ENCODE measurements around the gene NSD2. TPM values are rescaled to one million over a fixed set of nuclear protein-coding genes. Genes with fewer than 3 reads are reported as not detected.
A peak's percentile ranks its signal among the peaks of the same experiment; 100 is the strongest.

The NSD2 gene
- total RNA-seq, 1 donor from 2014 or later, result 212 TPM

GRCh38 chr4:2006956-2007653 is 135.9 kb downstream of the NSD2 start:
- Mint-ChIP-seq H3K27ac (peak overlapping the region; percentile 90), H3K9me3 (ENCODE audit: low read depth) (no peaks in the 10 kb centered on the region), H3K4me3 (ENCODE audit: low read depth) (peak overlapping the region; percentile 92), H3K36me3 (ENCODE audit: insufficient read depth) (peaks cover 20% of the 10 kb centered on the region), H3K27me3 (no peaks in the 10 kb centered on the region), H3K4me1 (ENCODE audit: low read depth) (peaks cover 11% of the 10 kb centered on the region)
- TF ChIP-seq, protein P1, sequence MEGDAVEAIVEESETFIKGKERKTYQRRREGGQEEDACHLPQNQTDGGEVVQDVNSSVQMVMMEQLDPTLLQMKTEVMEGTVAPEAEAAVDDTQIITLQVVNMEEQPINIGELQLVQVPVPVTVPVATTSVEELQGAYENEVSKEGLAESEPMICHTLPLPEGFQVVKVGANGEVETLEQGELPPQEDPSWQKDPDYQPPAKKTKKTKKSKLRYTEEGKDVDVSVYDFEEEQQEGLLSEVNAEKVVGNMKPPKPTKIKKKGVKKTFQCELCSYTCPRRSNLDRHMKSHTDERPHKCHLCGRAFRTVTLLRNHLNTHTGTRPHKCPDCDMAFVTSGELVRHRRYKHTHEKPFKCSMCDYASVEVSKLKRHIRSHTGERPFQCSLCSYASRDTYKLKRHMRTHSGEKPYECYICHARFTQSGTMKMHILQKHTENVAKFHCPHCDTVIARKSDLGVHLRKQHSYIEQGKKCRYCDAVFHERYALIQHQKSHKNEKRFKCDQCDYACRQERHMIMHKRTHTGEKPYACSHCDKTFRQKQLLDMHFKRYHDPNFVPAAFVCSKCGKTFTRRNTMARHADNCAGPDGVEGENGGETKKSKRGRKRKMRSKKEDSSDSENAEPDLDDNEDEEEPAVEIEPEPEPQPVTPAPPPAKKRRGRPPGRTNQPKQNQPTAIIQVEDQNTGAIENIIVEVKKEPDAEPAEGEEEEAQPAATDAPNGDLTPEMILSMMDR (IDR thresholded peaks at IDR 0.05; ENCODE audit: unreplicated experiment), result no peak
- DNase-seq (ENCODE audit: low spot score, unreplicated experiment), result no peak

- Mint-ChIP-seq H3K4me1 (ENCODE audit: low read depth) (peaks cover 11% of the 10 kb centered on the region), H3K9me3 (ENCODE audit: low read depth) (no peaks in the 10 kb centered on the region), H3K27ac (peak overlapping the region; percentile 95), H3K36me3 (ENCODE audit: insufficient read depth) (peaks cover 11% of the 10 kb centered on the region), H3K27me3 (no peaks in the 10 kb centered on the region), H3K4me3 (ENCODE audit: low read depth) (peak overlapping the region; percentile 92)
- DNase-seq (ENCODE audit: low spot score, unreplicated experiment), result no peak
- TF ChIP-seq, protein P1 (IDR thresholded peaks at IDR 0.05; ENCODE audit: unreplicated experiment), result no peak
These were observed 136.8 kb downstream of the NSD2 start for GRCh38 chr4:2007804-2008670.

GRCh38 chr4:2008671-2008920 is 137.4 kb downstream of the NSD2 start:
- TF ChIP-seq, protein P1 (IDR thresholded peaks at IDR 0.05; ENCODE audit: unreplicated experiment), result no peak

DNA sequence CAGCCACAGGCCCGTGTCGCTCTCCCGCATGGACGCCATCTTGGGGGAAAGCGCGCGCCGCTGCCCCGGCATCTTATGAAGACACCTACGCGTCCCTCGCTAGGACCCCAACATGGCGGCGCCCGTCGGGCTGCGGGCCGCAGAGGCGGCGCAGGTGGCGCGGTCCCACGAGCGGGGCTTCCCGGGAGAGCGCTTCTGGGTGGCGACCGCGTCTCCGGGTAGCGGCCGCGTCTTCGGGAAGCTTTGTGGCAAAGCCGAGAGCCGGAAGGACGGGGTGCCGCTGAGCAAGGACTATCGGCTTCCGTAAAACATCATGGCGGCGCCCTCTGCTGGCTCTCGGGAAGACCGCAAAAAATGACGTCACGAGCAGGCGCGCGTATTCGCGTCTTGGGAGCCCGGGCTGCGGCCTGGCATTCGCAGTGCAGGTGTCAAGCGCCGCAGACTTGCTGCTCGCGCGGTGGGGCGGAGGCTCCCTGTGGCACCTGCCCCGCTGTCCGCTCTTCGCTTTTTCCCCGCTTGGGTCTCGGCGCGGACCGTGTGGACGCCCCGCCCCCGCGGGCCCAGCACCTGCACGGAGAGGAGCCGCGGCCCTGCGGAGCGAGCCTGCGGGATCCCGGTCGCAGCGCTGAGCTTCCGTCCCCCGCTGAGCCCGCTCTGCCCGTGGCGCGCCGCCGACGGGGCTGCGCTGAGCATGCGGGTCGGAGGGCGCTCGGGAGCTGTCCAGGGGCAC is 137.9 kb downstream of the NSD2 start, which contains the start of gene NELFA:
TSS of gene NELFA (minus strand) at position 54 of the 730 bp plus-strand sequence. CDS start at position 39, 15 bp downstream.
- Mint-ChIP-seq H3K27me3 (no peaks in the 10 kb centered on the region), H3K36me3 (ENCODE audit: insufficient read depth) (peaks cover 6% of the 10 kb centered on the region), H3K9me3 (ENCODE audit: low read depth) (no peaks in the 10 kb centered on the region), H3K4me1 (ENCODE audit: low read depth) (peaks cover 11% of the 10 kb centered on the region), H3K4me3 (ENCODE audit: low read depth) (peak within 1 kb of the TSS; percentile 92), H3K27ac (peak within 1 kb of the TSS; percentile 95)
- TF ChIP-seq, protein P1 (IDR thresholded peaks at IDR 0.05; ENCODE audit: unreplicated experiment), result peak; percentile 73
- peak; percentile 90 for DNase-seq (ENCODE audit: low spot score, unreplicated experiment)

More at GRCh38 chr4:2008671-2008920, 137.4 kb downstream of the NSD2 start:
- H3K9me3 Mint-ChIP-seq (ENCODE audit: low read depth), result no peaks in the 10 kb centered on the region
- H3K27me3 Mint-ChIP-seq, result no peaks in the 10 kb centered on the region
- peaks cover 6% of the 10 kb centered on the region for H3K36me3 Mint-ChIP-seq (ENCODE audit: insufficient read depth)
- H3K4me3 Mint-ChIP-seq (ENCODE audit: low read depth), result peak overlapping the region; percentile 92
- no peak for DNase-seq (ENCODE audit: low spot score, unreplicated experiment)
- peaks cover 11% of the 10 kb centered on the region for H3K4me1 Mint-ChIP-seq (ENCODE audit: low read depth)
- peak overlapping the region; percentile 95 for H3K27ac Mint-ChIP-seq

All from progenitor cell of endocrine pancreas (in vitro differentiated cells).